GM21360 (cell line): ENCODE data around the gene FERMT3.

Source experiments
- ATAC-seq: cut with Tn5 transposase; IDR thresholded peaks from one replicate; pipeline ENCODE4 v1.9.1; 2021; ENCODE audit warnings: mild to moderate bottlenecking, moderate library complexity; ENCODE audit not compliant: unreplicated experiment

The FERMT3 gene

DNA sequence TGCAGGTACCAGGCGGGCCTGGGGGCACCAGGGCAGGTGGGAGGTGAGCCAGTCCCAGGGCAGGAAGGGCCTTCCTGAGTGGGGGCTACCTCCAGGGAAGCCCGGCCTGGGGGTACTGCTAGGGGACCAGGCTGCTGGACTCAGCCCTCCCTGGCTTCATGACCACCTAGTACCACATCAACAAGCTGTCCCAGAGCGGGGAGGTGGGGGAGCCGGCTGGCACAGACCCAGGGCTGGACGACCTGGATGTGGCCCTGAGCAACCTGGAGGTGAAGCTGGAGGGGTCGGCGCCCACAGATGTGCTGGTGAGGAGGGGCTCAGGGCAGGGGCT is 12.8 kb downstream of the FERMT3 start:
- ATAC-seq, result no peak

DNA sequence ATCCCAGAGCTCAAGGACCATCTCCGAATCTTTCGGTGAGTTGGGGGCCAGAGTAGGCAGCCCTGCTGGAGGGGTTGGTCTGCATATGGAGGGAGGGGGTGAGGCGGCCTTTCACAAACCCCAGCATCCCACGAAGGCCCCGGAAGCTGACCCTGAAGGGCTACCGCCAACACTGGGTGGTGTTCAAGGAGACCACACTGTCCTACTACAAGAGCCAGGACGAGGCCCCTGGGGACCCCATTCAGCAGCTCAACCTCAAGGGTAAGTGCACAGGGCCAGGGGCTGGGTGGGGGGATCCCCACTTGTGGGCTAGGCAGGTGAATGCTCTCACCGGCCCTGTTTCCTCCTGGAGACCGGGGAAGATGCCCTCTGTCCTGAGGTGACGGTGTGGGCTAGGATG is 13.2 kb downstream of the FERMT3 start:
- no peak for ATAC-seq

DNA sequence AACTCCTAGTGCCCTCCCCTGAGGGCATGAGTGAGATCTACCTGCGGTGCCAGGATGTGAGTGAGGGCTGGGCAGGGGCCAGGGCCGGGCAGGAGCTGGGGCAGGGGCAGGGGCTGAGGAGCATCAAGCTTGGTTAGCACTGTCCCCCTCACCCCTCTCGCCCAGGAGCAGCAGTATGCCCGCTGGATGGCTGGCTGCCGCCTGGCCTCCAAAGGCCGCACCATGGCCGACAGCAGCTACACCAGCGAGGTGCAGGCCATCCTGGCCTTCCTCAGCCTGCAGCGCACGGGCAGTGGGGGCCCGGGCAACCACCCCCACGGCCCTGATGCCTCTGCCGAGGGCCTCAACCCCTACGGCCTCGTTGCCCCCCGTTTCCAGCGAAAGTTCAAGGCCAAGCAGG is 13.8 kb downstream of the FERMT3 start:
- ATAC-seq, result no peak

DNA sequence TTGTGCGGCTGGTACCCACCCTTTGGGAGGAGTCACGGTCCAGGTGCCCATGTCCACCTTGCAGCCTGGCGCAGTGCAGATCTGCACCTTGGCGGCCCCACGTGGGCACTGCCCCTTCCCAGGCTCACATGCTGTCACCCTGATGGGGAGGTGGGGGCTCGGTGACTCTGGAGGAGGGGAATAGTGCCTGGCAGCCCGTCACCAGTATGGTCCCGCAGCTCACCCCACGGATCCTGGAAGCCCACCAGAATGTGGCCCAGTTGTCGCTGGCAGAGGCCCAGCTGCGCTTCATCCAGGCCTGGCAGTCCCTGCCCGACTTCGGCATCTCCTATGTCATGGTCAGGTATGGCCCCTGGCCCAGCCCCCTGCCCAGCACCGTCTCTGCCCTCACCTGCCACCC is 14.3 kb downstream of the FERMT3 start:
- ATAC-seq, result no peak

DNA sequence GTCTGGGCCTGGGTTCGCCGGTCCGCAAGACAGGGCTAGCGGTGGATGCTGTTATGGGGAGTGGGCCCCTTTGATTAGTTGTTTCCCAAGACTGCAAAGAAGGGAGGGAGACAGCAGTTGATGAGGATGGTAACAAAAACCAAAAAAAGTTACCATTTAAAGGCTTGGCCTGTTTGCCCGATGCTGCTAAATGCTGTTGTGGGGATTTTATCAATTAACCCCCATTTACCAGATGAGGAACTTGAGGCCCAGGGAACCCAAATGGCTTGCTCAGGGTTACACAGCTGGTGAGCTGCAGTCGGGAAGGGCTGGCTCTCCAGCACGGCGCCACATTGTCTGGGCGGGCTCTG is 16.1 kb downstream of the FERMT3 start:
- ATAC-seq, result no peak

DNA sequence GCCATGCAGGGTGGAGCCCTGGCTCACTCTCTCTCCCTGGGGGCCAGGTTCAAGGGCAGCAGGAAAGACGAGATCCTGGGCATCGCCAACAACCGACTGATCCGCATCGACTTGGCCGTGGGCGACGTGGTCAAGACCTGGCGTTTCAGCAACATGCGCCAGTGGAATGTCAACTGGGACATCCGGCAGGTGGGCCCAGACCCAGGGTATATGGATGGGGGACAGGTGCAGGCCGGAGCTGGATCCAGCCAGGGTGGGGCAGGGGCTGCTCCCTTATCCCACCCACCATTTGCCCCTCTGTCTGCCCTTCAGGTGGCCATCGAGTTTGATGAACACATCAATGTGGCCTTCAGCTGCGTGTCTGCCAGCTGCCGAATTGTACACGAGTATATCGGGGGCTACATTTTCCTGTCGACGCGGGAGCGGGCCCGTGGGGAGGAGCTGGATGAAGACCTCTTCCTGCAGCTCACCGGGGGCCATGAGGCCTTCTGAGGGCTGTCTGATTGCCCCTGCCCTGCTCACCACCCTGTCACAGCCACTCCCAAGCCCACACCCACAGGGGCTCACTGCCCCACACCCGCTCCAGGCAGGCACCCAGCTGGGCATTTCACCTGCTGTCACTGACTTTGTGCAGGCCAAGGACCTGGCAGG is 16.6 kb downstream of the FERMT3 start:
- ATAC-seq, result no peak

DNA sequence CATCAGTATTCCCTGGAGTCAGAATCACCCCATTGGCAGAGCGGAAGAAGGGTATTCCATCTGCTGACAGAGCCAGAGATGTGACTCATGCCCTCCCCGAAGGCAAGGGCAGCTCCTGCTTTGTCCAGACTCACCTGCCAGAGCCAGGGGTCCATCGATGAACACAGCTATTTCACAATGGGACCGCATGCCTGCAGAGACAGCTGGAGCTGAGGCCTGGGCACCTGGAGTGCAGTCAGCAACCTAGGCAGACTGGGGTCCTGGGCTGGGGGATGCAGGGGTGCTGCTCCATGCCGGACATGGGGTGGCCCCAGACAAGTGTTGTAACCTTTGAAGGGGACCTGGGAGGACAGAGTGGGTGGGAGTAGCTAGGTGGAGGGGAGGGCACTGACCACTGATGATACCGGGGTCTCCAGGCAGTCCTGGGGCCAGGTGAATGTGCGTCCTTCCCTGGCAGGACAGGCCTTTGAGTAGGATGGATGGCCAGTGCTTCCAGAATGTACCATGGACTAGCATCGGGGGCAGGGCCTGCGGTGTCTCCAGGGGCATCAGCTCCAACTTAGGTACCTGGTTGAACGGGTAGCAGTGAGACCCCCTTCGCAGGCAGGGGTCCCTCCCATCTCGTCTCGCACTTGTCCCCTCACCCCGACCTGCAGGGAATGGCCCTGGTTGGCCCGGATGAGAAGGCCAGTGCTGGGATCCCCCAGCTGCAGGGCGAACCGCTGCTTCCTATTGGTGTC is 17.8 kb downstream of the FERMT3 start:
- no peak for ATAC-seq

DNA sequence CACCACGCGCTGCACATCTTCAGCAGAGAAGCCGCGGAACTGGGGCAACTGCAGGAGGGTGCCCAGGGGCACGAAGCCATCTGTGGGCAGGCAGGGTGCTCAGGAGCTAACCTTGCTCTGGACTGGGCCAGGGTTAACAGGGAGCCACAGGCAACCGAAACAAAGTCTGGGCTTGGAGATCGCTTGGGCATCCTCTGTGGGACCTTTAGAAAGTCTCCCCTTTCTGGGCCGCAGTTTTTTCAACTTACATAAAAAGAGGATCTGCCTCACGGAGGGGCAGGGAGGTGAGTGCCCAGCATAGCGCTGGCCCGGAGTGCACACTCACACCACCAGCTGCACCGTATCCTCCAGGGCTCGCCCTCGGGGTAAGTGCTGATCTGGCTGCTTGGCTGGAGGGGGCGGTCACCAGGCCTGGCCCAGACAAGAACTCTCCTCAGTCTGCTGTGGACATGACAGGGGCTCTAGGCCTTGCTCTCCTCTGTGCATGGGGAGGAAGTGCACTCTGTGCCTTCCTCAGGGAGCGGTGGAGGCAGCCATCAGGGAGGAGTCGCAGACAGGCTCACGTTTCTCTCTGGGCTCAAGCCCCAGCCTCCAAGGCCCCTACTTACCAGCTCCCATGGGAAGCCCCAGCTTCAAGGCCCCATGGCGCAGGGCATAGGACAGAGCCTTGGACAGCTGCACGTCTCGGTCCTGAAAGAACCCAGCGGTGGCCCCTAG is 18.5 kb downstream of the FERMT3 start:
- no peak for ATAC-seq

DNA sequence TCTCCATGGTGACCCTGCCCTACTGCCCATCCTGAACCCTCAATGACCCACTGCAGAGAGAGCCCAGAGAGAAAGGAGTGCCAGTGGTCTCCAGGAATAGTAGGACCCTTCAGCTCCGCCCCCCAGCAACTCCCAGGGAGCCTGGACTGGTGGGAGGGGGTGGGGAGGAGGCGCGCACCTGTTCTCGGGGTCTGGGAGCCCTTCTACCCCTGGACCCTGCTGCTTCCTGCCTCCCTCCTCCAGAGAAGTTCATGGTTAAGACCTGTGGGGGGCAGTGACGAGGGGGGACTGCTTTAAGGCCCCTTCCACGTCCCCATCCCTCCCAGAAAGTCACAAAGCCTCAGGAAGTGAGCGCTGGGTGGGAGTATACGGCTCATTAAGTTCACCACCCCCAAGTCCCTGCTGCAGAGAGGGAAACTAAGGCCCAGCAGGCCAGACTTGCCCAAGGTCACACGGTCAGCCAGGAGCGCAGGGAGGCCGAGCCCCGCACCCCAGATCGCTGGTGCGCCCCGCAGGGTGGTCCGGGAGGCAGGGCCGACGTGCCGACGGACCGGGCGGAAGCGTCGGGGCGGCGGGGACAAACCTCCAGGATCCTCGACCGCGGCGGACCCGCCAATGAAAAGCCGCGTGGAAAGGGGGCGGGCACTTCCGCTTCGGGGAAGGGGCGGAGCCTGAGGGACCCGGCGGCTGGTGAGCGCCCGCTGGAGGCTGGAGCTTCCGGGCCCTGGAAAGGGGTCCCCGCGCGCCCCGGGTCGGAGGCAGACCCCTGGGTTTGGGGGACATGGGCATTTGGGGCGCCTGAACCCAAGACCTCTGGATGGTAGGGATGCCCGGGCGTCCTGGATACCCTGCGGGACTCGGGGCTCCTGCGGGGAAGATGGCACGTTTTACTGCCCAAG is 19.3 kb downstream of the FERMT3 start, which contains the start of the genes NUDT22 and TRPT1:
Gene NUDT22 (plus strand): TSS at position 667 of the 899 bp plus-strand sequence. CDS start 379 bp downstream, outside the sequence.
Gene TRPT1 (minus strand): TSS at position 579 of the 899 bp plus-strand sequence. CDS start 326 bp downstream, at position 253.
- ATAC-seq, result no peak

DNA sequence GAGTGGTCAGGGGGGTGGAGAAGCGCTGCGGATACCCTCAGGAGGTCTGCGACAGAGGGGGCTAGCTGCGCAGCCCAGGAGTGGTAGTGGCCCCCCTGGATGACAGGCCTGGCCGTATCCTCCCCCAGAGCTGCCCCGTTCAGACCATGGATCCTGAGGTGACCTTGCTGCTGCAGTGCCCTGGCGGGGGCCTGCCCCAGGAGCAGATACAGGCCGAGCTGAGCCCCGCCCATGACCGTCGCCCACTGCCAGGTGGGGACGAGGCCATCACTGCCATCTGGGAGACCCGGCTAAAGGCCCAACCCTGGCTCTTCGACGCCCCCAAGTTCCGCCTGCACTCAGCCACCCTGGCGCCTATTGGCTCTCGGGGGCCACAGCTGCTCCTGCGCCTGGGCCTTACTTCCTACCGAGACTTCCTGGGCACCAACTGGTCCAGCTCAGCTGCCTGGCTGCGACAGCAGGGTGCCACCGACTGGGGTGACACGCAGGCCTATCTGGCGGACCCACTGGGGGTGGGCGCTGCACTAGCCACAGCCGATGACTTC is 20.1 kb downstream of the FERMT3 start:
- ATAC-seq, result no peak

DNA sequence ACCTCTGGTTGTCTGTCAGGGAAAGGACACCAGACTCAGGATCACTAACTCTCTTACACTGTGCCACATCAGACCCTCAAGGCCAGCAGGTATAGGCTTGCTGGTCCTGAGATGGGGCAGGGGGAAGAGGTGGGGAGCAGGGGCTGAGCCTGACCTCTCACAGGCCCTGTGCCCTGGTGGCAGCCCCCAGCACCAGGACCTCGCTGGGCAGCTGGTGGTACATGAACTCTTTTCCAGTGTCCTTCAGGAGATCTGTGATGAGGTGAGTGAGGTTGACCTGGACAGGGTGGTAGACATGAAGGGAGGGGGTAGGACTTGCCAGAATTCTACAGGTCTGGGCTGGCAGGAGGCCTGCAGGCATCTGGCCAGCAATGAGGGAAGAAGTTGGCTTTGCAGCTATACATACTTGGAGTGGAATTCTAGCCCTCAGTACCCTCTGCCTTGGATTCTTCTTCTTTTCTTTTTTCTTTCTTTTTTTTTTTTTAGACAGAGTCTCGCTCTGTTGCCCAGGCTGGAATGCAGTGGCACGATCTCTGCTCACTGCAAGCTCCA is 21.0 kb downstream of the FERMT3 start:
- no peak for ATAC-seq

DNA sequence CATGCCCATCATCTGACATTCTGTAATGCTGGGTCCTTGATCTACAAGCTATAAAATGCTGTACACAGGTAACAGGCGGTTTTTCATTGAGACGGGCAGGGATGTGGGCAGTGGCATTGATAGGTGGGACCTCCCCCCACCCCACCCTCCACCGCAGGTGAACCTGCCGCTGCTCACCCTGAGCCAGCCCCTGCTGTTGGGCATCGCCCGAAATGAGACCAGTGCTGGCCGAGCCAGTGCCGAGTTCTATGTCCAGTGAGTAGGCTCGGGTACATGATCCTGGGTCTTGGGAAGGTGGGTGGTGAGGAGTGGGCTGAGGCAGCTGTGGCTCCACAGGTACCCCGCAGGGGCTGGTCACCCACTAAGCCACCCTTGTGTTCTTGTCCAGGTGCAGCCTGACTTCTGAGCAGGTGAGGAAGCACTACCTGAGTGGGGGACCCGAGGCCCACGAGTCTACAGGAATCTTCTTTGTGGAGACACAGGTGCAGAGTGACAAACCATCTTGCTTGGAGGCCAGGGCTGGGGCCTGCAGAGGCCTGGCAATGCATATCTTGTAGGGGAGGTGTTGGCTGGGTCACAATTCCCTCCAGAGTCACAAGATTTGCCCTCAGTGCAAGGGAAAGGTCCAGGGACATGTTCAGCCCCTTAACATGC is 22.7 kb downstream of the FERMT3 start:
- ATAC-seq, result no peak

DNA sequence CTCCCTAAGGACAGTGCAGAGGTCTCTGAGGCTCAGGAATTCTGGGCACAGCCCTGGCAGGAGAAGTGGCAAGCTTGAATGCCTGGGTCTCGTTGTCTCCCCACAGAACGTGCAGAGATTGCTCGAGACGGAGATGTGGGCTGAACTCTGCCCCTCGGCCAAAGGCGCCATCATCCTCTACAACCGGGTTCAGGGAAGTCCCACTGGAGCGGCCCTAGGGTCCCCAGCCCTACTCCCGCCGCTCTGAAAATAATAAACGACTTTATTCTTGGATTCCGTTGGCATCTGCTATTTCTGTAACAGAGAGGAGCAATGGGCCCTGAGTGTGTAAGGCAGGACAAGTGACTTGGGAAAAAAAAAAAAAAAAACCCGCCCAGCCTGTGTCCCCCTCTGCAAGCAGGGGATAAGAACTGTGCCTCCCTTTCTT is 23.2 kb downstream of the FERMT3 start:
- ATAC-seq, result no peak

DNA sequence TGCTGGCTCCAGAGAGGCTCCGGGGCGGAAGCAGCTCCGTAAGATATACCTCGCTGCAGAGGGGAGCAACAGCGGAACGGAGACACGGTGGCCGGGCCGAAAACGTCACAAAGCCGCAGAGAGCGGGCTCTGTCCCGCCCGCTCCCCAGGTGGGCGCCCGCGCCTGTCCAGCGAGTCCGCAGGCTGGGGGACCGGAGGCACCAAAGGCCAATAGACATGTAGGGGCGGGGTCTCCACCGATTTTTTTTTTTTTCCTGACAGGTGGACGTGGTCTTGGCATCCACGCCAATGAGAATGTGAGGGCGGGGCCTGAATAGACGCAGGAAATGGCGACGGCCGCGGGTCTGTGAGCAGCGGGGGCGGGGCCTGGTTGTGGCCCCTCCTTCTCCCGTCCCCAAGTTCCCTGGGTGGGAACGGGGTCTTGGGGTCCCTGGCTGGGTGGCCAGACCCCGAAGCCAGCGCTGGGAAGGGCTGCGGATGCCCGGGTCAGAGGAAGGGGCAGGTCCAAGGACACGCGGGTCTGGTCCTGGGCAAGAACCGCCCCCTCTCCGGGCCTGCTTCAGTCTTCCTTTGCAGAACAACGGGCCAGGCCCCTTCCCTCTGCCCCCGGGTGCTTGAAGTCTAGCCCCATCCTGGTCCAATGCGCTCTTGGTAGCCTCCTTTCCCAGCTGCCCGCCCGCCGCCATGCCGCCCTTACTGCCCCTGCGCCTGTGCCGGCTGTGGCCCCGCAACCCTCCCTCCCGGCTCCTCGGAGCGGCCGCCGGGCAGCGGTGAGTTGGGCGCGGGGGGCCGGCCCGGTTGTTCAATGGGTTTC is 23.9 kb downstream of the FERMT3 start, which contains the start of gene DNAJC4:
Gene DNAJC4 (plus strand): TSS at position 378 of the 814 bp plus-strand sequence. CDS start 307 bp downstream, at position 685.
- peak; percentile 40 for ATAC-seq

DNA sequence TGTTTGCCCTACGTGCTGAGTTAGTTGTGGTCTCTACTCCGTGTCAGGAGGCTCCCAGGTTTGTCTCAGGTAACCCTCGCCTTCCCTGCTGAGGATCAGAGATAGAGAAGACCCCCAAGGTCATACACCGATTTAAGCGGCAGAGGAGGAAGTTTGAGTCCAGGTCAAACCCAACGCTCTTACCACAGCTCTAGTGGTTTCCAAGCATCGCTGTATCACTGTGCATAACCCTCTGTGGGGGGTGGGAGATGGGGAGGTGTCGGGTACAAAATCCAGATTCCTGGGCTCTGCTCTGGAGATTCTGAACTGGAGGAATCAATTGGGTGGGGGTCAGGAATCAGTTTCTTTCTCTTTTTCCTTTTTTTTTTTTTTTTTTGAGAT is 24.5 kb downstream of the FERMT3 start:
- no peak for ATAC-seq

DNA sequence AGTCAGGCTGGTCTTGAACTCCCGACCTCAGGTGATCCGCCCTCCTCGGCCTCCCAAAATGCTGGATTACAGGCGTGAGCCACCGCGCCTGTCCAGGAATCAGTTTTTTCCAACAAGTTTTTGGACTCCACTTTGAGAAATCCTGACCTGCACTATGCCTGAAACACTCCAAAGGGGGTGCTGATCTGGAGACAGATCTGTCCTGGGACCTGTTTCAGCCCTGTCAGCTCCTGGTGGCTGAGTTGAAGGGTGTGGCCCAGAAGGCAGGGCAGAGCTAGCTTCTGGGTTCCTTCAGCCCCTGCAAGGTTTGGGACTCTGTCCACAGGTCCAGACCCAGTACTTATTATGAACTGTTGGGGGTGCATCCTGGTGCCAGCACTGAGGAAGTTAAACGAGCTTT is 25.0 kb downstream of the FERMT3 start:
- no peak for ATAC-seq

DNA sequence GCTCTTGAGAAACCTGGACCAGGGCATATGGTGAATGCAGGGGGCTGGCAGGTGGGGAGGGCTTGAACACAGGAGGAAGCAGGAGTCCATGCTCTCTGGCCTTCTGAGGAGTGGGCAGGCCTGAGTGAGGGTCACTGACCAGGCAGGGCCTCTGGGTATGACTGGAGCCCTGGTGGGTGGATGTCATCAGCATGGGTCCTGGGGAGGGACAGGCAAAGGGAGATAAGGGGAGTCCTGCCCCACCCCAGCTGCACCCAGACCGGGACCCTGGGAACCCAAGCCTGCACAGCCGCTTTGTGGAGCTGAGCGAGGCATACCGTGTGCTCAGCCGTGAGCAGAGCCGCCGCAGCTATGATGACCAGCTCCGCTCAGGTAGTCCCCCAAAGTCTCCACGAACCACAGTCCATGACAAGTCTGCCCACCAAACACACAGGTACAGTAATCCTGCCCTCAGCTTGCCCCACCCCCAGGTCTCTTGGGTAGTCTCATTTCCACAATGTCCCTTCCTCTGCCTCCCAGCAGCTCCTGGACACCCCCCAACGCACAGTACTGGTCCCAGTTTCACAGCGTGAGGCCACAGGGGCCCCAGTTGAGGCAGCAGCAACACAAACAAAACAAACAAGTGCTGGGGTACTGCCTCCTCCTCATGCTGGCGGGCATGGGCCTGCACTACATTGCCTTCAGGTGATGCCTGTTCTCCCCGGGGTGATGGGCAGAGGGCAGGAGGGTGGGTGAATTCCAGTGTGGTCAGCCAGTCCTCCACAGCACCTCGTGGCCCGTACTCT is 25.9 kb downstream of the FERMT3 start:
- ATAC-seq, result no peak

DNA sequence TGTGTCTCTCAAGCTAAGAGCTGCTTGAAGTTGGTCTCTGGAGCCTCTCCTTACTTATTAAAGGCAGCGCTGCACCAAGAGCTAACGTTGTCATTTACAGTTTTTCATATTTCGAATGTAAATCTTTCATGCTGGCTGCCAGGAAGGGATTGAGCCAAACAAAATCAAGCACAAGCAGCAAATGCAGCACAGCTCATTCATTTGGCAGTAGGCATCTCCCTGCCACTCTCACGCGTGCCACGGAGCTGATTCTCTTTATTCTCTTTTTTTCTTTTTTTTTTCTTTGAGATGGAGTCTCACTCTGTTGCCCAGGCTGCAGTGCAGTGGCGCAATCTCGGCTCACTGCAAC is 26.4 kb downstream of the FERMT3 start:
- no peak for ATAC-seq
